HG03135 (cell line): ENCODE results near the gene C16orf78.

Experiments
- ATAC-seq: cut with Tn5 transposase; IDR thresholded peaks from one replicate; pipeline ENCODE4 v1.9.1; 2021; ENCODE audit warnings: mild to moderate bottlenecking, moderate library complexity; ENCODE audit not compliant: unreplicated experiment

Gene C16orf78

DNA sequence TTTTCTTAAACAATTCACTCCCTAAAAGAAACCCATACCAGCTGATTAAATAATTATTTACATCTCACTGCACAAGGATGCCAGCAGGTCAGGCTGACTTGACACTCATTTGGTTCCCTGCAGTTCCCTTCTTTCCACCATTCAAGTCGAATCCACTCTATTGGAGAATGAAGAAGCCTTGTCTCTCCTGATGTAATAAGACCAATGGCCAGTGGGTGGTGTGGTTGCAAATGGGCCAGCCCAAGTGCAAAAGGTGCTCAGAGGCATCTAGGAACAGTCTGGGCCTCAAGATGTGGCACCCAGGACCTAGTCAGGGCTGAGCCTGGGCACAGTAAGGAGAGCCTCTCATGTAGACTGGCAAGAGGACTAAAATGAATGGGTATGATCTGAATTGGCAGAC lies 9.3 kb downstream of the C16orf78 start:
- no peak for ATAC-seq

DNA sequence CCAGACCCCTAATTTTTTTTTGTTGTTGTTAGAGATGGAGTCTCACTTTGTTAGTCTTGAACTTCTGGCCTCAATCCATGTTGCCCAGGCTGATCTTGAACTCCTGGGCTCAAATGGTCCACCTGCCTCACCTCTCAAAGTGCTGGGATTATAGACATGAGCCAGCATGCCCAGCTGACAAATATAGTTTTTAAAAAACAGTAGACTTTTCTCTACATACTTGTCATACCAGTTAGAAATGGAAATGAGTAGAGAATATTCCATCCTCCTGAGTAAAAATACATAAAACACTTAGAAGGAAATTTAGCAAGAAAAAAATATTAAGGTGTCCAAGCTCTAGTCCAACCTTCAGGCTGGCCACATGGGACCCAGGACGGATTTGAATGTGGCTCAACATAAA lies 21.4 kb downstream of the C16orf78 start:
- ATAC-seq: no peak

GRCh38 chr16:49396206-49396720 lies 22.7 kb downstream of the C16orf78 start:
- ATAC-seq: no peak

DNA sequence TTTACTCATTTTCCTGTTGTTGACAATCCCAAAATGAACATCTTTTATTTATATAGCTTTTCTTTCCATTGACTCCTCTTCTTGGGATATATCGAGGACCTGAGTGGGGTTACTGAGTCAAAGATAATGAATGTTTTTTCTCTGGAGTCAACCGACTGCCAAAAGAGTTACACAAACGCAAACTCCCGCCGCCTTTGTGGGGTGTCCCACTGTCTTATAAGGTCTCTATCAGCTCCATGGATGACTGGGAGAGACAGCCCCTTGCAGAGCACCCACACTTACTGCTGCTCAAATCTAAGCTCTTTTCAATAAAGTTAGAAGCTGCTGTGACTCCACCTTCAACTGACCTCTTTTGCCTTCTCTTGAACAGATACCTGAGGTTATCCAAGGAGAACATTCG lies 25.2 kb downstream of the C16orf78 start:
- ATAC-seq: no peak

DNA sequence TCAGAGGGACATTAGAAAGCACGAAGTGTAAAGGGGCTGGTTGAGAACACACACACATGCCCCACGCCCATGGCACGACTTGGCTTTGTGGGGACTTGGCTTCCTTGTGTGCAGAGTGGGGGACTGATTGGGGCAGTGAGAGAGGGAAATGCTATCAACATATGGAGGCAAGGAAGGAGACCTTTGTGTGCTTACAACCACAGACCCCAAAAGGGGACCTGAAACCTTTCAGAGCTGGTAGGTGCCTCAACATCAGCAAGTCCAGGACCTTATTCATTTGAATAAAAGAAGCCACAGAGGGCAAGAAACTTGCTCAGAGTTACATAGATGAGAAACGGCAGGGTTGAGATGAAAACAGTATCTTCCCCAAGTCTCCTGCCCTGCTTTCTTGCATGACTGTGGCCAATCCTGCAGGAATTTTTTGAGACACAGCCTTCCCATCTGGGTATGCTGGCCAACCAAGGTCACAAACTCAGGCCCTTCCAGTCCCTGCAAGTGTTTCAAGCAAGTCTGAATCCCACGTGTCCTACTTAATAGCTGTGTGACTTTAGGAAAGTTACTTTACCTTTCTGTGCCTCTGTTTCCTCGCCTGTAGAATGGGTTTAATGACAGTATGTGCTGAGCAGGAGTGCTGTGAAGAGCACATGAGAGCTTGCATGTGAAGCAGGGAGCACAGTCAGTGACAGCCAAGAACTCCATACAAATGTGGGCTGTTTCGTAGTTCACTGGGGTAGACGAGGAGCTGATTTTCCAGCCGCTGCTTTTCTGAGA lies 26.2 kb downstream of the C16orf78 start:
- ATAC-seq: peak; percentile 99

GRCh38 chr16:49400611-49401010 lies 27.0 kb downstream of the C16orf78 start:
- no peak for ATAC-seq

- no peak for ATAC-seq
Measured at GRCh38 chr16:49405123-49405522, 31.5 kb downstream of the C16orf78 start.

GRCh38 chr16:49405530-49405929 lies 31.9 kb downstream of the C16orf78 start:
- ATAC-seq: no peak

DNA sequence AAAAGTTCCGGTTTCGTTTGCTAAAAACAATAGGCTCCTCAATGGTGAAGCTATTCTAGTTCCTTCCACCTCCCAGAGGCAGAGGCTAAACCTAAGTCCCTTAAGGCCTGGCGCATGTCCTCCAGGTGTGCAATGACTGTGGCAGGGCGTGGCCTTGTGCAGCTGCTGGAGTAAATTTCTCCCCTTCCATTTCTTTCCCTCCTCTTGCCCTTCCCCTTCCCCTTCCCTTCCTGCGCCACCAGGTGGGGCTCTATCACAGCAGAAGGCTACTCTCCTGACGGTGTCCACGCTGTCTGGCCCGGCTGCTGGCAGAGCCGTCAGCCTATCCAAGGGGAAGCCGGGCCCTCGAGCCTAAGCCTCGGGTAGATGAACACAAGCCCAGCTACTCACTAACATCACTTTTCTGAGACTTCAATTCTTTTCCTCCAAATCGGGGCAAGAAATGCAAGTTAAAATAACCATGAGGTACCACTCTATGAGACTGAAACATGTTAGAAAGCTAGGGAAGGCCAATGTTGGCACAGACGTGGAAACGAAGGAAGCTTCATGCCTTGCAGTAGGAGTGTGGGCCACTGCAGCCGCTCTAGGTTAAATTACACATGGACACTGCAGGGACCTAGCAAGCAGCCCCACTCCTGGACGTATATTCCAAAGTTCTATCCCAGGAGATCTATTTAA lies 34.4 kb downstream of the C16orf78 start:
- peak; percentile 83 for ATAC-seq

DNA sequence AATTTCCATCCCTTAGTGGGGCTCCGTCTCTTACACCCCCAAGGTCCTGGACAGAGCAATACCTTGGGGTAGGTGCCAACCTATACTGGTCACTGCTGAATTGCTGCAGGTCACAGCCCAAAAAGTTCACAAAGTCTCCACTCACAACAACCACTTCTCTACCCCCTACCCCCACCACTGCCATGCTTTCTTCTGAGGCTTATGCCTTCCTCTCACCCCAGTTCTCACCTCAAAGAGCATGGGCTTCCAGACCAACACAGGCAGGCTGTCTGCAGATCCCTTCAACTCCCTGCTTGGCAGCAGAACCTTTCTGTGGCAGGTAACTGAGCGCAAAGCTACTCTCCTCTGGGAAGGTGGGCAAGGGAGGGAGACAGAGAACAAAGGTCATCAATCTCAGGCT lies 35.5 kb downstream of the C16orf78 start:
- no peak for ATAC-seq

DNA sequence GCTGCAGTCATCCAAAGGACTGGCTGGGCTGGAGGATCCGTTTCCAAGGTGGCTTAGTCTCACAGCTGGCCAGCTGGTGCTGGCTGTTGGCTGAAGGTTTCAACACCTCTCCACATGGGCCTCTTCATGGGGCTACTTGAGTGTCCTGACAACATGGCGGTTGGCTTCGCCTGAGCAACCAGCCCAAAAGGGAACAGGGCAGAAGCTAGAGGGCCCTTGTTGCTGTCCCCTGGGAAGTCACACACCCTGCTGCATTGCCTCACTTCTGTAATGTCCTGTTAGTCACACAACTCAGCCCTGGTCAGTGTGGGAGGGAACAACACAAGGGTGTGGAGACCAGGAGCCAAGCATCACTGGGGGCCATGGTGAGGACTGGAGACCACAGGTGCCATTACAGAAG lies 36.6 kb downstream of the C16orf78 start:
- no peak for ATAC-seq

DNA sequence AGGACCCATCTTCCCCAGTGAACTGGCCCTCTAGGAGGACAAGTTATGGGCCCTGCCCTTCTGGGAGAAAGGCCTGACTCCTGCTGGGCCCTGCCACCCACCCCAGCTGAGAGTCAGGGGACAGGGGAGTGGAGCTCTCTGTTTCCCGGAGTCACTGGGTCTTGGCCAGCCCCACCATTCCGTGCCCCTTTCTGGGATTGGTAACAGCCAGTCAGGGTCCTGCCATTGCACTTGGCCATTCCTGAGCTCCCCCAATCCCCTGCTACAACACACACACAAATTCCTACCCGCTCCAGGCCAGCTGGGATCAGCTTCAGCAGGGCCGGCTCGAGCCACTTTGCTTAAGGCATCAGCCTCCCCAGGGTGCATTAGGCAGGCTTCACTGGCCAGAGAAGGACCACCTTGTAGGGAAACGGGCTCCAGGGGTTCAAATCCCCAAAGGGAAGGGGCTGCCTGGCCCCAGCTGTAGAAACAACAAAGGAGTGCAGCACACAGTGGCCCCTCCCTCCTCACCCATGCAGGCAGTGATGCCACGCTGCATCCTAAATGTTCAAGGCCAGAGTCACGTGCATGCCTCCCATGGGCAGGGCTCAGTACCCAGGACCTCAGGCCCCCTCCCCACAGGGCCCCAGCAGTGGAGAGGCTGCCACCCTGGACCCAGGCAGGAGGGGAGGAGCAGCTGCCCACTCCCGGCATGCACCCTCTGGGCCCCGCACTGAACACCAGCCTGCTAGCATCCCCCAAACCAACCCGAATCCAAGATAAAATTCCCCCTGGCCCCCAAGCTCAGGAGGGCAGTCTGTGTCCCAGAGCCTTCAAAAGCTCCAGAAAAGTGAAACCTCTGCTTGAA lies 37.7 kb downstream of the C16orf78 start:
- ATAC-seq: no peak

- ATAC-seq: no peak
Measured at GRCh38 chr16:49414671-49415070, 41.1 kb downstream of the C16orf78 start.

GRCh38 chr16:49415083-49415482 lies 41.5 kb downstream of the C16orf78 start:
- no peak for ATAC-seq

GRCh38 chr16:49416001-49416675 lies 42.5 kb downstream of the C16orf78 start:
- ATAC-seq: no peak

GRCh38 chr16:49417354-49417753 lies 43.8 kb downstream of the C16orf78 start:
- no peak for ATAC-seq

- no peak for ATAC-seq
Measured at GRCh38 chr16:49419006-49419405, 45.4 kb downstream of the C16orf78 start.

DNA sequence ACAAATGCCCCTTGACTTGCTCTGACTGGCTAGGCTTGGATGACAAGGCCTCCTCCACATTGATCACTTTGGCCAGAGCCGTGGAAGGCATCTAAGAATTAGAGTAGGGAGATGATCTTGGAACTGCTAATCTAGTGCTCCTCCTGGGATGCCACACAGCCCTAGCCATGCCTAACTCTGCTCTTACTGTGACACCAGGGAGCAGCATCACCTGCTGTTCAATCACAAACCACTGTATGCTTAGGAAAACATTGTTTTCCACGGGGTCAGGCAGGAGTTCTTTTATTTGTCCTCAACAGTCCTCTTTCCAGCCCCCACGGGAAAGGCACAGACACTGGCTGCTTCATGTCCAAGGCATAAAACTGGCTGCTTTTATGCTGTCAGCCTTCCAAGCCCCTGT lies 46.3 kb downstream of the C16orf78 start:
- ATAC-seq: no peak

- ATAC-seq: no peak
Measured at GRCh38 chr16:49422896-49423295, 49.3 kb downstream of the C16orf78 start.

DNA sequence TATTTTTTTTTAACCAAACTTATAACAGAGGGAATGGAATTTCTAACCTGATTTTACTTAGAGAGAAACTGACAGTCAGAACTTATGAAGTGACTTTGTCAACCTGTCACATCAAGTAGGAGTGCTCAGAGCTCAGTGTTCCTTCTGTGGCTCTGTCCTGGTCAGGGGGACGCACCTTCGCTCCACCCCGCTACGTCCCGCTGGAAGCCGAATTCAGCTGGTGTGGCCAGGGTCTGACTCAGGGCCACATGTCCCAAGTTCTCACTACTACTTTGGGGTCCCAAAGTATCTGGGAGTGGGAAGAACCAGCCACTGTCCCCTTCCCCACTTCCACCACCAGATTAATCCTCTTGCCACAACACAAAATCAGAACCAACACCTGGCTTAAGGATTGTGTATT lies 51.4 kb downstream of the C16orf78 start:
- no peak for ATAC-seq

DNA sequence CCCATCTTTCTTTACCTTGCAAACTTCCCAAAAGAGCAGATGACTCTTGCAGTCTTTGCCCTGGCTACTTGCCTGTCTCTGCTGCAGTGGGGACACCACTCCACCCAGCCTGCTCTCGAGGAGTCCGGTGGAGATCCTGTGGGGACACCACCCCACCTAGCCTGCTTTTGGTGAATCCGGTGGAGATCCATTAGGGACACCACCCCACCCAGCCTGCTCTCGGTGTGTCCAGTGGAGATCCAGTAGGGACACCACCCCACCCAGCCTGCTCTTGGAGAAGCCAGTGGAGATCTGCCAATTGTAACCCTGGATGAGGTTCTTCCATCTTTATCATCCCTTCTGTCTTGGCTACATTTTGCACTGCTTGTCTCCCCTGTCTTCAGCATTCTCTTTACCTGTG lies 54.2 kb downstream of the C16orf78 start:
- ATAC-seq: no peak
